GM20000 (cell line): ENCODE results near the gene PRKG1.

Experiments used
- DNase-seq: peaks from one replicate; pipeline ENCODE4 v3.0.0; 2012; ENCODE audit warnings: low spot score
- CTCF ChIP-seq: IDR thresholded peaks from 2 replicates; pipeline ENCODE4 v1.5.1; 2012; ENCODE audit warnings: mild to moderate bottlenecking, control low read depth; ENCODE audit errors: extremely low read depth, missing control alignments

The PRKG1 gene

GRCh38 chr10:52111101-52111891, 1037.0 kb downstream of the PRKG1 start:
- no peak for DNase-seq
- TF ChIP-seq CTCF: no peak

- TF ChIP-seq CTCF: no peak
- no peak for DNase-seq
Observed at GRCh38 chr10:52115823-52116222, 1041.5 kb downstream of the PRKG1 start.

DNA sequence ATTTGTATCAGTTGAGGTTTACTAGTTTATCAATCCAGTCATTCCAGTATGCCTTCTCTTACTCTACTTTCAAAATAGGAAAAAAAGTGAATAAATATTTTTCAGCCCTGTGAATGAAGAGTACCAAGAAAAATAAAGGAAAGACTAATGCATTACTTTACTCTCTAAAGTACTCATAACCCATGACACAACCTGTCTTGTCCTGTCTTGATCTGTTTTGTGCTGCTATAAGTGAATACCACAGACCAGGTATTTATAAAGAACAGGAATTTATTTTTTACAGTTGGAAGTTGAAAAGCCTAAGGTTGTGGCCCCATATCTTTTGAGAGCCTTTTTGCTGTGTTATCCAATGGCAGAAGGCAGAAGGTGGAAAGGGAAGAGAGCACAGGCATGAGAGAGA, 1045.2 kb downstream of the PRKG1 start:
- no peak for DNase-seq
- TF ChIP-seq CTCF: no peak

DNA sequence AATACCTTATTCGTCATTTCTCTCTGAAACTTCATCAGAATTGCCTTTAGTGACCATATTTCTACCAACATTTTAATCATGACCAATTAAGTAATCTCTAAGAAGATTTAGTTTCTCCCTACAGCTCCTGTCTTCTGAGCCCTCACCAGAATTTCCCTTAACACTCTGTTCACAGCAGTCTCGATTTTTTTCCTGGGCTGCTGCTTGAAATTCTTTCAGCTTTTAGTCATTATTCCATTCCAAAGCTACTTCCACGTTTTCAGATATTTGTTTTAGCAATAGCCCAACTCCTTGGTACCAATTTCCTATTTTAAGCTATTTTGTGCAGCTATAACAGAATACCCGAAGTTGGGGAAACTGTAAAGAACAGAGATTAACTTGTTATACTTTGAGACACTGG, 1047.4 kb downstream of the PRKG1 start:
- TF ChIP-seq CTCF: no peak

DNA sequence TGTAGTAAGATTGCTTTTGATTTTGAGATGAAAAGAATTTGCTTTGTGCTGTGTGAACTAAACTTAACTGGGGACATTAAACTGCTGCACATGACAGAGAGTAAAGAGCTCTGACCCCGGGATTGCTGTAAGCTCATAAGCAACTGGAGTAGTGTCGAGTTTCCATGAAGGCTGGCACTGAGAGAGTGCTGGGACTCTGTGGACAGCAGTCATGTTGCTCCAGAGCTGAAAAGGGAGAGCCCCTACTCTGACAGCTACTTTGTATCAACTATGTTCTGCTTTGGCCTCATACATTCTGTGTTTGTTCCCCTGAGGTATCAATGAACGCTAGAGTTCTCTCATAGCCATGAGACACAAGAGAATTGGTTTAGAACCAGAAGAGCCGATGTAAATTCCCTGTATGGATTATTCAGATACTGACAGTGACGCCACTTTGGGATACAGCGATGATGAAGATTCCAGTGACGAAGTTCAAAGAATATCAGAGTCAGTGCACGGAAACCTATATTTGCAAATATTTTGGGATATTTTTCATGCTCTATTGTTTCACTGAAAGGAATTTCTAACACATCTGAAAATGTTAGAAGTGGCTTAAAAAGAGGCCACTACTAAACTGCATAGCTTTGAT, 1053.9 kb downstream of the PRKG1 start:
- no peak for TF ChIP-seq CTCF
- DNase-seq: no peak

More for the DNA sequence above, 1047.4 kb downstream of the PRKG1 start:
- DNase-seq: no peak

DNA sequence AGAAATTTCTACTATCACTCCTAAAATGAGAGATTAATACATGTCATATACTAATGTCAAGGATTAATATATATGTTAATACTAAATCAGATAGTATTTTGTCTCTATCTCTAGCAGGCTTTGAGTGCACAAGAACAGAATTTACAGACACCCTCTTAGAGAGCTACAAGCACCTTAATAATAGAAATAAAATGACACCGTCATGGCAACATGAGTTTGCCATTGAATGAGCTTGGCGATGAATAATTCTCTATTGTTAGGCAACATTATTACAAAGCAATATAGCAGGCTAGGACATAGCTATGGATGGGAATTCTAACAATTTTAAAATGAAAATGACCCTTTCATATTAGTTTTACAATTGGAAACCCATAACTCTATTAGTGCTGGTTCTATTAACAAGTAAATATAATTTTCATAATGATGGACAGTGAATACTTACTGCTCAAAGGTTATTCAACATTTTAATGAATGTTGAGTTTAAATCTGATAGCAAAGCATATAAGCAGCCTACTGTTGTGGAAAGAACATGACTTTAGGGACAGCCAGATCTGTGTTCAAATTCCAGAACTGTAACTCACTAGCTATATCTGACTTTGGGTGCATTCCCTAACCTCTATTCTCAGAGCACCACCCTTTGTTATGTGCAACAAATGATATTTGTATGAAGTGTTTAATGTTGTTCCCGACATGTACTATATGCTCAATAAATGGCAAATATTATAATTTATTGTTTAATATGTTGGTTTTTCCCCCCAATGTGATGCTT, 1055.3 kb downstream of the PRKG1 start:
- no peak for TF ChIP-seq CTCF
- no peak for DNase-seq

DNA sequence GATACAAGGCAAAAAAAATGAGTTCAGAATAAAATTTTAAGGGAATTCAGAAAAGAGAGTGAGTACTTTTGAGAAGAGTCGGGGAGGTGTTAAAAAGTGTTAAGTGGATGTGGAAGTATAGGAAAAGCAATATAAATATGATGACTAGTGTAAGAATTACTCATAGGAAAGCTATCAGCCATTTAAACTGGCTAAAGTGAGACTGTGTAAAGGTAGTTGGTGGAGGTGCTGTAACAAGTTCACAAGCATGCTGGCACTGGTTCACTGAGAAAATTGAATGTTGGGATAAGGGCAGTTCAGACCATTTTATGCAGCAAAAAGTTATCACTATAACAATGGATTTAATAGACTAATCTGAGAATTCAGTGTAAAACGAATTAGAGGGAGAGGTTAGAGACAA, 1060.8 kb downstream of the PRKG1 start:
- DNase-seq: no peak
- no peak for TF ChIP-seq CTCF
